Measurements from ENCODE around the gene TBCEL.

Gene TBCEL

GRCh38 chr11:121066623-121067022 is 42.7 kb downstream of the TBCEL start:
- no peak for DNase-seq (ENCODE audit: low spot score)

- no peak for DNase-seq (ENCODE audit: low spot score)
Measured at GRCh38 chr11:121067026-121067425, 43.1 kb downstream of the TBCEL start.

- DNase-seq (ENCODE audit: low spot score): no peak
Measured at GRCh38 chr11:121067453-121067852, 43.6 kb downstream of the TBCEL start.

- DNase-seq (ENCODE audit: low spot score): no peak
Measured at GRCh38 chr11:121067962-121068647, 44.2 kb downstream of the TBCEL start.

GRCh38 chr11:121068787-121069186 is 44.9 kb downstream of the TBCEL start:
- no peak for DNase-seq (ENCODE audit: low spot score)

GRCh38 chr11:121070951-121071845 is 47.3 kb downstream of the TBCEL start:
- no peak for DNase-seq (ENCODE audit: low spot score)

GRCh38 chr11:121071846-121072450 is 48.0 kb downstream of the TBCEL start:
- no peak for DNase-seq (ENCODE audit: low spot score)

- DNase-seq (ENCODE audit: low spot score): no peak
Measured at GRCh38 chr11:121081321-121081720, 57.4 kb downstream of the TBCEL start.

- no peak for DNase-seq (ENCODE audit: low spot score)
Measured at GRCh38 chr11:121082219-121082618, 58.3 kb downstream of the TBCEL start.

- DNase-seq (ENCODE audit: low spot score): no peak
Measured at GRCh38 chr11:121082670-121083069, 58.8 kb downstream of the TBCEL start.

- DNase-seq (ENCODE audit: low spot score): peak; percentile 15
Measured at GRCh38 chr11:121086866-121087265, 63.0 kb downstream of the TBCEL start.

GRCh38 chr11:121089566-121089965 is 65.7 kb downstream of the TBCEL start:
- no peak for DNase-seq (ENCODE audit: low spot score)

- no peak for DNase-seq (ENCODE audit: low spot score)
Measured at GRCh38 chr11:121090145-121090721, 66.3 kb downstream of the TBCEL start.

- DNase-seq (ENCODE audit: low spot score): no peak
Measured at GRCh38 chr11:121091492-121092152, 67.7 kb downstream of the TBCEL start.

- no peak for DNase-seq (ENCODE audit: low spot score)
Measured at GRCh38 chr11:121095561-121095960, 71.7 kb downstream of the TBCEL start.

GRCh38 chr11:121099364-121099763 is 75.5 kb downstream of the TBCEL start:
- no peak for DNase-seq (ENCODE audit: low spot score)

GRCh38 chr11:121099885-121100284 is 76.0 kb downstream of the TBCEL start:
- DNase-seq (ENCODE audit: low spot score): no peak

- no peak for DNase-seq (ENCODE audit: low spot score)
Measured at GRCh38 chr11:121100943-121101342, 77.0 kb downstream of the TBCEL start, which contains the start of gene TECTA. TSS of gene TECTA (plus strand) at chr11:121101243. CDS start at chr11:121102666, 1,423 bp downstream.

GRCh38 chr11:121104312-121104762 is 80.4 kb downstream of the TBCEL start:
- DNase-seq (ENCODE audit: low spot score): no peak

- DNase-seq (ENCODE audit: low spot score): no peak
Measured at GRCh38 chr11:121105063-121105480, 81.2 kb downstream of the TBCEL start.

GRCh38 chr11:121105481-121106195 is 81.7 kb downstream of the TBCEL start:
- no peak for DNase-seq (ENCODE audit: low spot score)
